GOT3 (cell line): ENCODE data around the gene DDRGK1.
"Not testable (repeated sequence)": the region's sequence is repeated elsewhere in the genome, so short reads cannot be mapped to it uniquely, and the experiment has no call there.

Source experiments
- DNase-seq: peaks from one replicate; lab custom pipeline; 2025; ENCODE audit warnings: mixed read lengths; lab: John Stamatoyannopoulos, UW

Gene DDRGK1

DNA sequence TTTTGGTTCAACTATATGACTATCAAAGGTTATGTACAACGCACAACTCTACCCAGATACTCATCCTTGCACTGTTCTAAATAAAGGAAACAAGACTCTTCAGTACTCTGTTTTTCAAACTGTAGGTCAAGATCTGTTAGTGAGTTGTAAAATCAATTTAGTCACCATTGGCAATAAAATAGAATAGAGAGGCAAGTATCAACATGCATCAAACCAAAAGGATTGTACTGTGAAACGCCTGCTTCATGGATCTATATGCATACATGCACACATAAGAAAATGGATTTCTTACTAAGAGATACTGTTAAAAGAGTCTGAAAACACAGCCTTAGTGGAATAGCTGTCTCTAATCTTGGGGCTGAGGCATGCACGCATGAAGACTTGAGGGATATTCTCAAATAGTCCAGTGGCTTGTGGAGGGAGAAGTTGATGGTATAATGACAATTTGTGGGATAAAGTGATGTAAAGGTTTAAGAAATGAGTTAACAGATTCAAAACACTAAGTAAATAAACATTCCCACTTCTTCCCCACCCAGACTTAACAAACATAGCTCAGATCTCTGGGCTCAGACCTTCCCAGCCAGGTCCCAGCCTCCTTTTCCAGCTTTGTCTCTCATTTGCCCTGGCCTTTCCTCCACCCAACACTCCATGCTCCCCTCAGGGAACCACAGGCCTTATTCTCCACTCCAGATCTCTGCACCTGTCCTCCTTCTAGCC lies 20.4 kb downstream of the DDRGK1 start:
- no peak for DNase-seq

DNA sequence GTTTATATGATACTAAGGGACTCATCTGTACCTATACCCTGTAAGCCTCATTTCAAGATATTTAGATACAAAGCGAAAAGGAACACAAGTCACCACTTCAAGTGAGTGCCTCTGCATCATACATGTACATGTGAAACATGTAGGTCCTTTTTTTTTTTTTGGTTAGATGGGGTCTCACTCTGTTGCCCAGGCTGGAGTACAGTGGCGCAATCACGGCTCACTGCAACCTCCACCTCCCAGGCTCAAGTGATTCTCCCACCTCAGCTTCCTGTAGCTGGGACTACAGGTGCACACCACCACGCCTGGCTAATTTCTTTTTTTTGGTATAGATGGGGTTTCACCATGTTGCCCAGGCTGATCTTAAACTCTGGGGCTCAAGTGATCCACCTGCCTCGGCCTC lies 22.1 kb downstream of the DDRGK1 start:
- DNase-seq = not testable (repeated sequence)

DNA sequence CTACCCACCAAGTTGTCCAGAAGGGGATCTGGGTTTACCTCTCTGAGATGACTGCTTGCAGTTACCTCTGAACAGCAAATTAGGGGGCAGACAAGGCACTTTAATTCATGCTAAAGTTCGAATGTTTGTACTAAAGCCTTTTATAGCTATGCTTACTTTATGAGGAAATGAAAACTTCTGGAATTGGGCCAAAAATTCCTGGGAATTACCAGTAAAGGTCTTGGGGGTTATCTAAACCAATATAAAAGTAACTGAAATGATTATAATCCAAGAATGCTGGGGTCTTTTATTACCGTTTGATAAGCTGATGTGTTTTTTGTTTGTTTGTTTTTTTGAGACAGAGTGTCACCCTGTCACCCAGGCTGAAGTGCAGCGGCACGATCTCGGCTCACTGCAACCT lies 23.2 kb downstream of the DDRGK1 start:
- DNase-seq = no peak

DNA sequence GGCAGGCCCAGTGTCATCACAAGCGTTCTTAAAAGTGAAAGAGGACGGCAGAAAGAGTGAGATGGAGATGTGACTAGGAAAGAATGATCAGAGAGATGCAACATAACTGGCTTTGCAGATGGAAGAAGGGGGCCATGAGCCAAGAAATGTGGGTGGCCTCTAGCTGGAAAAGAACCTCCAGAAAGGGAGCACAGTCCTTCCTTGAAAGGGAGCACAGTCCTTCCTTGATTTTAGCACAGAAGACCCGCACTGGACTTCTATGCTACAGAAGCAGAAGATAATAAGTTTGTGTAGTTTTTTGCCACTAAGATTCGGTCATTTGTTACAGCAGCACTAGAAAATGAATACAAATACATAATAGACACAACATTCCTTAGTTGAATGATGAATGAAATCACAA lies 24.2 kb downstream of the DDRGK1 start:
- no peak for DNase-seq

DNA sequence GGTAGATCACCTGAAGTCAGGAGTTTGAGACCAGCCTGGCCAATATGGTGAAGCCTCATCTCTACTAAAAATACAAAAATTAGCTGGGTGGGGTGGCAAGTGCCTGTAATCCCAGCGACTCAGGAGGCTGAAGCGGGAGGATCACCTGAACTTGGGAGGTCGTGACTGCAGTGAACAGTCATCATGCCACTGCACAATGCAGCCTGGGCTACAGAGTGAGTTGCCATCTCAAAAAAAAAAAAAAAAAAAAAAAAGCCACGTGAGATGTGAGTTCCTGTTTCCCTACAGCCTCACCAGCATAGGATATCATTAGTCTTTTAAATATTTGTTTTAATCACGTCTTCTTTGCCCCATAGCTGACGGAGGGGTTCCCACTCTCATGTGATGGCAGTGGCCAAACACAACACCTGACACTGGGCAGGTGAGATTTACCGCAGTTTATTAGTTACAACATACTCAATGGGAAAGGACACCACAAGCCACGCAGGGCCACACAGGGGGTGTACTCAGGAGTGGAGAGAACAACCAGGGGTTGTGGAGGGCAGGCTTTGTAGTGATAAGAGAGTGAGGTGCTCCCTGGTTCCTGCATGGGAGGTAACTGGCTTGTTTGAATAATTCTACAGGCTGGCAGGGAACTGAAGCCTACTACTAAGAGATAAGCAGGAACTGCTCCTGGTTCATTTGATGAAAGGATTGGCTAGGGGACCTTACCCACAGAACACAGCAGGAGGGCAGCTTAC lies 26.6 kb downstream of the DDRGK1 start:
- no peak for DNase-seq

DNA sequence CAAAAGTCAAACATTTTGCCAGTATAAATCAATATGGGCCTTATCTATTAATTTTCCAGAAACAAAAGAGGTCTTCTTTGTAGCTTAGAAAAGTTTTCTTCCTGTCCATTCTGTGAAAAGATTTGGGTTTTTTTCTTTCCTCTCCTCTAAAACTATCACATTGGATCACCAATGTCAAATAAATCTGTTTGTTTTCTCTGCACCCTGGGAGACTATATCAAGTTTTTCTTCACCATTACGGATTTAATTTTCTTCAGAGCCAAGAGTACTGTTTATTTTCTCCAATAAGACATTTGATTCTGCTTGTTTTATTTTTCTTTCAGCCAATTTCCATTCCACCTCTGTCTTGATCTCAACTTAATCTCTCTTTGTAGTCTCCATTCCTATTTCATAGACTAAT lies 29.2 kb downstream of the DDRGK1 start:
- no peak for DNase-seq

DNA sequence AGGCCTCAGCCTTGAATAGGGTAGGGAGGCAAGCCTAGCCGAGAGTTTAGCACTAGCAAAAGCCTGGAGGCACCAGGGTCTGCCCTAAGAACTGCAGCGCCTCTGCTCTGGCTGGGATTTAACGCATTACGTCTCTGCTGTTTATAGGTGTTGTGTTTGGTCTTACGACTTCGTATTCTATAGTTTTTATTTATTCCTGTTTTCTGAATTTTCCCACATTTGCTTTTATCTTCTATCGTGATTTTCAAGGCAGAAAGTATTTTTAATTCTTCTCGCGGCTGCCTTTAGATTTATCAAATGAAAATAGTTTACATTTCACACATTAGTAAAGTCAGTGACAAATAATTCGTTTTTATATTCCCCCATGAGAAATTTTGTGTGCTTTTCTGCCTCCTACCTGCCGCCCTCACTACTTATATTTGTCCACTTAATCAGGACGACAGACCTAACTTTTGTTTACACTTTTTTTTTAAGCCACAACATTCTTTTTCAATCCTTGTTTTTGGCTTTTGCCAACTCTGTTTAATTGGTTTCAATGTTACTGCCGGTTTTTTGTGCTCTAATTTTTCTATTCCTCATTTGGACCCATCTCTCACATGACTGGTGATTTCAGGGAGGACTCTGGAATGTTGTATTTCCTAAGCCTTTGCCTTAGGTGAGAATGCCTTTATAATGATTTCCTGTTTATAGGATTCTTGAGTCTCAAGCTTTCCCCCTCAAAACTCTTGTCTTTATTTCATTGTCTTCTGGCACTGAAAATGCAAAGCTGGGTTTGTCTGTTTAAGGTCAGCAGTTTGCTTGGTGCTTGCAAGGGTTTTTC lies 29.8 kb downstream of the DDRGK1 start:
- no peak for DNase-seq

DNA sequence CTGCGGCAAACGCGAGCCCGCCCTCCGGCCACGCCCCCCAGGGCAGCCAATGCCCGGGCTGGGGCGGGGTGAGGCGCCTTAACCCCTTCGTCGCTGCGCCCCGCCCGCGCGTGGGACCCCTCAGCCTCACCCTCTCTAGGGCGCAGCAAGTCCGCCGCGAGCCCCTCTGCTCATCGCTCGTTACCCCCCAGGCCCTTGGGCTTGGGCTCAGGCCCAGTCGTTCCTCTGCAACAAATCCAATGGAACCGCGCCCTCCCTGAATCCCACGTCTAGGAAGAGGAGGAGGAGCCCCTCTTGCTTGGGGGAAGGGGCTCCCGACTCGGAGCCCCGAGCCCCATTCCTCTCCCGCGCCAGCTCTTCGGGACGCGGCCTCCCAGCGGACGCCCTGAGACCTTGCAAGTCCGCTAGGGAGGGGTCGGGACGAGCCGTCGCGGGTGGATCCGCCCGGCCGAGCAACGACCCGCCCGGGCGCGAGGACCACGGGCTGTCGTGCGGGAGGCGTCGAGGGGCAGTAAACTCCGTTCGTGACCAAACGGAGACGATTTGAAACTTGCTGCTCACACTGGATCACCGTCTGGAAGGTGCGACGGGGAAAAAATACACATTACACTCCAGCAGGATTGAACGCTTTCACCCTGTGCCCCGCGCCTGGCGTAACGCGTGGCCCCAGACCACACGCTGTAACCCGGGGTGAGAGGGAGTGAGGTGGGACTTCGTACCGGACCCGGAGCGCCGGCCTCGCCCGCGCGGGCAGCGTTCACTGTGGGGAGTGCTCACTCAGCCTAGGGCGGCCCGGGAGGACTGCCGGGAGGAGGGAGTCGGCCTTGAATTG lies 30.7 kb downstream of the DDRGK1 start:
- DNase-seq = peak; percentile 61

DNA sequence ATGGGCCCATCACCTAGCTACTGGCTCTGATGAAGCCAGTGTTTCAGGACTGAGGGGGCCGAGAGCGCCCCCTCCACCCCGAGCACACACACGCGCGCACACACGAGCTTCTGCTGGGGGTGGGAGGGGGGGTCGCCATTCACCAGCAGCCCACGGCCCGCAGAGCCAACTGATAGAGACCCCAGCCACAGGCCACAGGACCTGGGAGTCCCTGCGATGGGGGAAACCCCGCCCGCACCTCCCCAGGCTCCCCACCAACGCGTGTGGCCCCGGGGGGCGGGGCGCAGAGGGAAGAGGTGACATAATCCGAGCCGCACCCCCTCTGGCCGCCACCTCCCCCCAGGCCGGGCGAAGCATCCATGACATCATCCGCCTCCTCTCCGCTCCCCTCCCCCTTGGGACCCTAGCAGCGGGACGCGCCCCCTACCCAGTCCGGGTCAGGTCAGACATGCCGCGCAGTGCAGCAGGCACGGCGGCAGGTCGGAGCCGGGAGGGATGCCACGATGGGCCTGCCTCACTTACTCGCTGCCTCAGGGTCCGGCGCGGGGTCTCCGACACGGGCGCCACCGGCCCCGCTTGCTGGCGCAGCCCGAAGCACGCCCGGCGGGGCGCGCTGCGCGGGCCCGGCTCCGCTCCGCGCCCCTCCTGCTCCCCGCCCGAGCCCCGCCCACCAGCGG lies 31.4 kb downstream of the DDRGK1 start, which contains the start of gene LZTS3:
TSS of gene LZTS3 (minus strand) at position 617 of the 677 bp plus-strand sequence. CDS start 6,386 bp downstream, outside the sequence.
- peak; percentile 48 for DNase-seq

DNA sequence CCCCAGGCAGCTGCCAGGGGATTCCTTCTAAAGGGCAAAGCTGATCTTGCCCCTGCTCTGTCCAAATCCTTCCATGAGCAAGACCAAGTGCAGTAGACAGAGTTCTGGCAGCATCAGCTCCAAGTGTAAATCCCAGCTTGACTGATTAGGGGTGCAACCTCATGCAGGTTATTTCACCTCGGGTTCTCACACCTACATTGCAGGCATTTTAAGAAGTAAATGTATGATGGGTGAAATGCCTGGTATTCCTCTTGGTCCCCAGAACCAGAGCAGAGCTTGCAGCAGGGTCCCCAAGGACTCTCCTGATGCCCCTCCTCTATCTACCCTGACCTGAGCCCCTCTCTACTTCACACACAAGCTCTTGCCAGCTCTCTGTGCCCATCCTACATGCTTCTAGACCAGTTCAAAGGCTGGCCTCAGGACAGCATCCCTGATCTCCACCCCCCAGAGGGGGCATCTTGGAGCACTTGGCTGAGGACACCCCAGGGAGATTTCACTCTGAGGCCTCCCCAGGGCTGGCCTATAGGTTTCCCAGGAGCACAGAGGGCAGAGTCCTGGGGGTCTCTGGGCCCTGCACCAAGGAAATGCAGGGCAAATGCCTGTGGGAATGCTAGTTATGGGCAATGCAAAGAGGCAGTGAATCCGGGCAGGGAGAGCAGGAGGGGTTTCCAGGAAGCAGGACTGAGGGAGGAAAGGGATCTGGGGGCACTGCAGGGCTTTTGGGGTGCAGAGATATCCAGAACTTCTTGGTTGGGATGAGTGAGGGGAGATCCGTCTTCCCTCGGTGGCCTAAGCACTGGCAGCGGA lies 32.2 kb downstream of the DDRGK1 start:
- DNase-seq = no peak

DNA sequence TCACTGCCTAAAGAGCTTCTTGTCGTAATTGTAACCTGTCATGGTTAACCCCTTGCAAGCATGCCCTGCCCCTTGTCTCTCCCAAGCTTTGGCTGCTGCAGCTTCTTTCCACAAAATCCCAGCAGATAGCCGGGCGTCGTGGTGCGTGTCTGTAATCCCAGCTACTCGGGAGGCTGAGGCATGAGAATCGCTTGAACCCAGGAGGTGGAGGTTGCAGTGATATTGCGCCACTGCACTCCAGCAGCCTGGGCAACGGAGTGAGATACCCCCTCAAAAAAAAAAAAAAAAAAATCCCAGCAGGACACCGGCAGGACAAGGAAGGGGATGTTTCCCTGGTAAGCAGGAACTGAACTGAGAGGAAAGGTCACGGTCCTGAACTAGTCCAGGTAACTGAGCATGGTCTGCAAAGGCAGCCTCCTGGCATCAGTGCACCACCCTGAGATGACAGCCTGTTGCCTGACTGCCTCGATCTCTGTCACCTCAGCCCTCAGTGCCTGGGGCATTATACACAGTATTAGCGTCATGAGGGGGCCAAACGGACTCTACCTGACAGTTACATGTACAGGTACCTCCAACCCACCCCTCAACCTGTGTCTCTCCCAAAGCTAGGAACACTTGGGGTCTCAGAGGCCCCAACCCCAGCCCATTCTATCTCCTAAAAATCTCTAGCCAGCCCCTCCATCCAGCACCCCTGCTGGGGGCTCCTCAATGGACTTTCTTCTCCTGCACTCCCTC lies 32.9 kb downstream of the DDRGK1 start:
- no peak for DNase-seq

DNA sequence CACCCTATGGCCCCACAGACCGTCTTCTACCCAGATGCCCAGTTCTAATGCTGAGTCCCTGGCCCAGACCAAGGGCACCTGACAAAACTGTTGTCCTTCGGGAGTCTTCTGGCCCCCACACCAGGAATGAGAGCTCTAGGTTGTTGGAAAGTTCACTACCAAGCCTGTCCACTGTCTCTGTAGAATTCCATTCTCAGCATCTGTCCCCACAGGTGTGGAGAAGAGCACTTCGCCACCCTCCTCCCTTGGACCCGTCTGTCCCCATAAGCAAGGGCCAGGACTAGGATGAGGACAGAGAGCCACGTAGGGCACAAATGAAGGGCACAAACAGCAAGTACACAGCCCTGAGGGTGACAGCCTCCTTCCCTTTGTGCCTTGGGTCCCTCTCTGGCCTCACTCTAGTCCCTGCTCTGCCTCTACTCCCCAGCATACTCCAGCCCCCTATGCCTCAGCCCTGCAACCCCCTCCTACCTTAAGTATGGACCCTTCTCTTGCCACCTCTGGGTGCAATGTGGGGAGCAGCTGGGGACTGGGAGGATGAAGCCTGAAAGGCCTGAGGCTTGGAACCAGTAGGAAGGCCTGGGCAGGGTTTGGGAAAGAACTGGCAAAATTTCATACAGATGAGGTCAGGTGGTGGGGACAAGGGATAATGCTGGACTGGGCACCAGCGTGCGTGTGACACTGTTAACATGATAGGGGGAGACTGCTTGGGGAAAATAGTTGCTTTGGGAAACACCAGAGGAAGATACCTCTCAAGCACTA lies 35.5 kb downstream of the DDRGK1 start:
- DNase-seq = no peak

DNA sequence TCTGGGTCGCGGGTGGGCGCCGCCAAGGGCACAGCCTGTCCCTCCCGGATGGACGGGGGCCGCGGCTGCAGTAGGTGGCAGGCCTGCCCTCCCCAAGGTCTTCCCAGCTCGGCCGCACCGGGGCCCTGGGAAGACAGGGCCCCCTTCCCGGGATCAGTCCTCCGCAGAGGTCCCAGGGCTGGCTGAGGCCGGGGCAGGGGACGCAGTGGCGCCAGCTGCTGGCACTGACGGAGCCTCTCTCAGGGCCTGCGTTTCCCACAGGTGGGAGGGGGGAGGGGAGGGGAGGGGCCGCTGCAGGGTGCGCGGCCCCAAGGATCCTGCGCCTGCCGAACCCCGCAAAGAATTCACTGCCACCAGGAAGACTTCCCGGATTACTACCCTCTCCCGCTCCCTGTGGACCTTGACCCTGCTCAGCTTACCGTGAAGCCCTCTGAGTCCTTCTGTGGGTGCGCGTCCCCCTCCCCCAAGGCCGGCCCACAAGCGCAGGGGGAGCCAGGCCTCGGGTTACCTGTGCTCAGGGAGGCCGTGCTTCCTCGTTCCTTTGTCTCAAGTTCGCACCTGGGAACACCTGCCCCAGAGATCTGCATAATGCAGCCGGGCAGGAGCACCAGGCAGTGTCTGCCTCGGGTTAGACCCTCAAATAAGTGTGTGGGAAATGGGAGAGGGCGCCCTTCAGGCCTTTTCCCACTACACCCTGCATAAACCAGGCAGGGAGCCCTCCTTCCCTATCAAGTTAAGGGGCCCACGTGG lies 36.2 kb downstream of the DDRGK1 start:
- no peak for DNase-seq

DNA sequence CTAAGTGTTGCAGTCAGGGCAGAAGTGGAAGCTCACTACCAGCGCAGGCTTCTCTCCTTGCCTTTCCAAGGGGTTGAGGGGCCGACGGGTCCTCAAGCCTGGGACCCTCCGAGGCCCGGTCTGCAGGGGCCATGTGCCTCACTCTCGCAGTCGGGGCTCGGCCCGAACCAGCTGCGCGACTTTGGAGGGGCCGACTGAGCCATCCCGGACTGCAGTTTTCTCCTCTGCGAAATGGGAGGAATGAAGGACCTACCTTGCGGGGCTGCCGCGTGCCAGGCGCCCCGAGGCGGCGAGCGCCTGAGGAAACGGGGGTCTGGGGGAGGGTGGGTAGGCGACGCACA lies 36.8 kb downstream of the DDRGK1 start:
- DNase-seq = no peak

DNA sequence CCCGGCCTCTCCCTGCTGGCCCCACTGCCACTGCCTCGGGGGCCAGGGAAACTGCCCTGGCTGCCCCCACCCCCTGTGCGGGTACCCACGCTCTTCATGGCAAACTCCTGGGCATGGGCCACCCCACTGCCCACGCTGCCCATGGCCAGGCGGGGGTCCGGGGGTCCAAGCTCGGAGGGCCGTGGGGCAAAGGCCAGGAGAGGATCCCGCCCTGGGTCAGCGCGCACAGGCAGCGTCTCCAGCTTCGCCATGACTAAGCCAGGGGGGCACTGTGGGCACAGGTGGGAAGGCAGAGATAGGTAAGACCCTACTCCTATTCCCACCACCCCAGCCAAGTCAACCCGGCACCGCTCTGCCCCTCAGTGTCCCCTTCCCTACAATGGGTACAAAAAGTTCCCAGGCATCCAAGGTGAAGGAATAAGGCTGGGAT lies 37.6 kb downstream of the DDRGK1 start:
- no peak for DNase-seq

DNA sequence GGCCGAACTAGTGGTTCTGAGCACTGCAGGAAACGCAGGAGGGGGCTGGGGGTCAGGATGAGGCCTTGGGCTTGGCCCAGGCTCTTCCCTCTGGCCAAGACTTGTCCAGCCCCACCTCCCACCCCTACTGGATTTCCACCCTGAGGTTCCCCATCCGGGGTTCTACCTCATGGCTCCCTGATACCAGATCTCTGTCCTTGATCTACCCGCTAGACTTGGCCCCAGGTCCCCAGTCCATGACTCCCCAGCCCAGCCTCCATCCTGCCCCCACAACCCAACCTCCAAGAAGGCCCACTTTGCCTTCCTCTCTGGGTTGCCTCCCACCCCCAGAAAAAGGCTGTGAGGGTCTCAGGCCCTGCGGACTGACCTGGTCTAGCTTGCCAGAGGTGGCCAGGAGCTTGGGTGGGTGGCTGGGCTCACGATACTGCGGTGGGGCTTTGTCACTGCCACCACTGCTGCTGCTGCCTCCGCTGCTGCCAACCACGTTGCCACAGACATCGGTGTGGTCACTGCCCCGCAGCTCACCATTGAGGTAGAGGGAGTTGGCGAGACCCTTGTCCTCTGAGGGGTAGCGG lies 38.1 kb downstream of the DDRGK1 start:
- DNase-seq = no peak

DNA sequence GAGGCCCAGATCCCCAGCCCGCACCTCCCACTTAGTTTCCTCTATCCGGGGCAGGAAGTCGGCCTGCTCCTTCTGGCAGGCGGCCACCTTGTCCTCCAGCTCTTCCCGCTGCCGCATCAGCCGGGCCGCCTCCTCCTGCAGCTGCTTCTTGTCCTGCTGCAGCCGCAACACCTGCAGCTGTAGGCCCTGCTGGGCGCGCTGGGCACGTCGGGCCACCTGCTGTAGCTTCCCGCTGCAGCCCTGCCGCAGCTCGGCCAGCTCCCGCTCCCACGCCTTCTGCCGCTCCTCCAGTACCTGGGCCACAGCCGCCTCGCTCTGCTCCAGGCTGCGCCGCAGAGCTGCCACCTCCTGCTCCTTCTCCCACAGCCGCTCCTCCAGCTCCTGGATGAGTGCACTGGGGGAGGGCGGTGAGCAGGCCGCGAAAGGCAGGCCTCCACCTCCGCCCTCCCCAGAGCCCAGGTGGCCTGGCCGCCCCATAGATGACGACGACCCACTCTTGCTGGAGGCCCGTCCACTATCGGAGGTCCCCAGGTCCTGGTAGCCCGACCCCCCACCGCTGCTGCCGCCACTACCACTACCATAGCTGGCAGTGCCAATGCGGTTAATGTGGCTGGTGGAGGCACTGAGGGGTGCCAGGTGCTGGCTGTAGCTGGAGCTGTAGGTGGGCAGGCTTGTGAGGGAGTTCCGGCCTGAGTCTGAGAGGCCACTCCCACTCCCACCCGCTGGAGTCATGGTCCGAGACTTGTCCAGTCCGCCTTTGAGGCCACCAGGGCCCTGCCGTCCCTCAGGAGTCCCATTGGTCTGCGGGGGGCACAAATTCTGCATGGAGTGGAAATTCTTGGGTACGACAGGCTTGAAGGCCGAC lies 38.8 kb downstream of the DDRGK1 start:
- no peak for DNase-seq
